ENCODE data around the gene PPFIA3. TPM values are rescaled to one million over a fixed set of nuclear protein-coding genes. Genes with fewer than 3 reads are reported as not detected.

PPFIA3 gene
- 3.4 and 3.9 TPM in 2 replicates for total RNA-seq

DNA sequence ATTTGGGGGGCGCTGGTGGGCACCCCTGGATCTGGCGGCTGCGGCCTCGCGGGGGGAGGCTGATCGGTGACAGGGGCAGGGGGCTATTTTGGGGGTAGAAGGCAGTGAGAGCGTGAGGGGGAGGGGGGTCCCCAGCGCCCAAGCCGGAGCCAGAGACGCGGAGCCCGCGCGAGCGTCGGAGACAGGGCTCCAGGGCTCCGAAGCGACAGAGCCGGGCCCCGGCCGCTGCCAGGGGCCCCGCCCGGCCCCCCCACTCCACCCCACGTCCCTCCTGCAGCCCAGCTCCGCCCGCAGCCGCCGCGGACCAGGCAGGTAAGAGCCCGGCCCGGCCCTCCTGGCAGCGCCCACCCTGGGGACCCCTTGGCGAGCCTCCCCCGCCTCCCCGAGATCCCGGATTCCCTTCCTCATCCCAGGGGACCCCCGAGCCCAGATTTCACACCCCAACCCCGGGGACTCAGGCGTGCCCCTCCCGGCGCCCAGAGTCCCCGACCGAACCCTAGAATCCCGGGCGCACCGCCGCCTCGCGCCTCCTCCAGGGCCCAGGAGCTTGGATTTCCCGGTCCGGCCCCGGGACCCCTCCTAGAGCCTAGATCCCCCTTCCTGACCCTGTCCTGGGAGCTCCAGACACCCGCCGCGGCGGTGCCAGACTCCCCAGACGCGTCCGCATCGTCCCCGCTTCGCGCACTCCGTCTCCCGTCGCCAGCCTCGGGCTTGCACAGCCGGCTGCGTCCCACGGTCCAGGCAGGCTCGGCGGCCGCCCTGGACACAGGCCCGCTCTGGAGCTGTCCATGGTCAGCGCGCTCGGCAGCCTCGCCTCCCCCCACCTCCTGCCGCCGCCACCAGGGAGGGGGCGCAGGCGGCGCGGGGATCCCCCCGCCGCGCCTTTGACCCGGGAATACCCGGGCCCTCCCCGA is at the start of gene PPFIA3:
Gene PPFIA3, plus strand, starts transcription at position 134 of the 914 bp plus-strand sequence. CDS start 8,330 bp downstream, outside the sequence.

DNA sequence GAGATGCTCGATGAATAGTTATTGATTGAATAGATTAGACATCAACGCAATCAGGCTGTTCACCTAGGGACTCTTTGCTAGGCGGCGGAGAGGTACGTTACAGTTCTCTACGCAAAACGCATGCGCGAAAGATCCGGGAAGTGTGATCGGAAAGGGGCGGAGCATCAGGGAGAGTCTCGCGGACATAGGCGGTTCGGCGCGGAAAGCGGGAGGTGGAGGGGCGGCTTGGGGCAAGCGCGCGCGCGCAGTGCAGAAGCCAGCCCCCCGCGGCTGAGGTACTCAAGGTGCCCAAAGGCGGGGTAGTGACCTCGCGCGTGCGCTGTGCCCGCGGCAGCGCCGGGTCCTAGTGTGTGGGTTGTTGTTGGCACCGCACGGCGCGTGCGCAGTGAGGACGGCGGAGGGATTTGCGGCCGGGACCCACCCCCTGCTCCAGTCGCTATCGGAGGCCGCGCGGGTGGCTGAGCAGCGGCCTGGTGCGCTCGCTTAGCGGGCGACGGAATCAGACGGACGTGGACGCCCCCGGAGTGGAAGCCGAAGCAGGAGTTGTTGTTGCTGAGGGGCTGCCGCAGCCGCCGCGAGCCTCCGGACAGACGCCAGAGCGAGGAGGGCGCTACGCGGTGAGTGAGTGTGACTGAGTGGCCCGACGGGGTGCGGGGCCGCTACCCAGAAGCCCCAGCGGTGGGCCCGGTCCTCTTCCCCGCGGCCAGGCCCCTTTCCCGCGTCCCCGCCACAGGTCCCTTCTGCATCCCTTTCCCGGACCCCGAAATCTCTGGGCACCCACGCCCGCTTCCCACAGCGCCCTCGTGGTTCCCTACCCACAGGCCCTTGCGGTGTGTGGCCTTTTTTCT is 34.1 kb upstream of the PPFIA3 start, which contains the start of gene SNRNP70:
Gene SNRNP70, plus strand, starts transcription at position 432 of the 848 bp plus-strand sequence. CDS start 964 bp downstream, outside the sequence.

DNA sequence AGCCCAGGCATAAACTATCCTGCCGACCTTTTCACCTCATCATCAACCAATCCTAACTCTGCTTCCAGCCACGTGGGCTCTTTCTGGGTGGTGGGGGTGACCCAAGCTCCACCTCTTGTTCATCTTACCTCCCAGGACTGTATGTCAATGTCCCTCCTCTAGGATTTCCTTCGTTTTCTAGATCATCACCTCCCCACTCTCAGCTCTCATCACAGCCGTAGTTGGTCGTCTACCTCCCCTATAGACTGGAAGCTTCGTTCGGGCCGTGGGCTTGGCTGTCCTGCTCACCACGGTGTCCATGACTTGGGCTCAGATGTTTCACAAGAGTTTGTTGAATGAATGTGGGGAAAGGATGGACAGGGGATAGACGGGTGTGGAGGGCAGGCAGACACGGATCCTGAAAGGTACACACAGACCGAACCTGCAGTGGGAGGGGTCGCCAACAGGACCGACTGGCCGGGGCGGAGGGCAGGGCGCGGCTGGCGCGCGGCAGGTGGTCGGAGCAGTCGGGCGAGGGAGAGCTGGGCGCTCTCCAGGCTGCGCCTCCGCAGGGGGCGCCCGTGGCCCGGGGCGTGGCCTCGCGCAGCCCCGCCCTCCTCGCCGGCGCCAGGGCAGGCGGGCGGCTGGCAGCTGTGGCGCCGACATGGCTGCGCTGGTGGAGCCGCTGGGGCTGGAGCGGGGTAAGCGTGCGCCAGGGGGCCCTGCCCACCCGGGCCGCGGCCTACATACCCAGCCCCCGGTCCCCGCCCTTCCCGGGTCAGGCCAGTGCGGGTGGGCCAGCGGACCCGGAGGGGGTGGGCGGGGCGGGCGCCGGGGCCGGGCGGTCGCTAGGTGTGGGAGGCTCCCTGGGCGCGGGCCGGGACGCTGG is 5.3 kb upstream of the PPFIA3 start, which contains the start of gene LIN7B:
Gene LIN7B, plus strand, starts transcription at position 609 of the 868 bp plus-strand sequence. Its CDS starts 35 bp downstream, at position 644.

DNA sequence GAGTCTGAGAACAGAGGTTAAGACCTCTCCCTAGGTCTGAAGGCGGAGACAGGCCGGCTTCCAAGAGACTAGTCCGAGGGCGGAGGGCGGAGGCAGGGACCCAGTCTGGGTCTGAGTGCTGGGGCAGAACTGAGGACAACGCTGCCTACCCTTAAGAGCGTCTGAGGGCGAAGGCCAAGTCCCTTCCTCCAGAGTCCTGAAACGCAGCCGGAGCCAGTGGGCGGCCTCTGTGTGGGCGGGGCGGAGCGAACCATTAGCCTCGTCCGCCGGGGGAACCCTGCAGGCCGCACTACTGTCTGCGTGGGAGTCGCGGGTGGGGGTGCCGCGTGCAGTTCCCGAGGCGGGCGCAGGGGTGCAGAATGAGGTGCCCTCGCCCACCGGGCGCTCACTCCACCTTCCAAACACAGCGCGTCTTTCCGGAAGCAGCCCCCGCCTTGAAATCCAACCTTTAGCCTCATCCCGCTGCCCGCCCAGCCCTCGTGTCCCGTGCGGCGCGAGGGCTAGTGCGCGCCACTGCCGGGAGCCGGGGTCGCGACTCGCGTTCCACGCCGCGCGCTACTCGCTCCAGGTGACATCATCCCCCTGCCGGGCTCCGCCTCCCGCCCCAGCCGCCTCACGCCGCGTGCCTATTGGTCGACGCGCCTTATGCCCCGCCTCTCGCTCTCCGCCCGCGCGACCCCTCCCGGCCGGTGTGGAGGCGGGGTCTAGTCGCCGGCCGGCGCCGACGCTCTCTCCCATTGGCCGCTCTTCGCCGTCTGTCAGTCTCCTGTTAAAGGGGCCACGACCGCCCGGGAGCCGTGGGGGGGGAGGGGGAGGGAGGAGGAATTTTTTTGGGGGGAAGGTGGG is 556 bp upstream of the PPFIA3 start, which contains the start of gene C19orf73:
Gene C19orf73, minus strand, starts transcription at position 579 of the 846 bp plus-strand sequence. Its CDS starts 121 bp downstream, at position 458.

DNA sequence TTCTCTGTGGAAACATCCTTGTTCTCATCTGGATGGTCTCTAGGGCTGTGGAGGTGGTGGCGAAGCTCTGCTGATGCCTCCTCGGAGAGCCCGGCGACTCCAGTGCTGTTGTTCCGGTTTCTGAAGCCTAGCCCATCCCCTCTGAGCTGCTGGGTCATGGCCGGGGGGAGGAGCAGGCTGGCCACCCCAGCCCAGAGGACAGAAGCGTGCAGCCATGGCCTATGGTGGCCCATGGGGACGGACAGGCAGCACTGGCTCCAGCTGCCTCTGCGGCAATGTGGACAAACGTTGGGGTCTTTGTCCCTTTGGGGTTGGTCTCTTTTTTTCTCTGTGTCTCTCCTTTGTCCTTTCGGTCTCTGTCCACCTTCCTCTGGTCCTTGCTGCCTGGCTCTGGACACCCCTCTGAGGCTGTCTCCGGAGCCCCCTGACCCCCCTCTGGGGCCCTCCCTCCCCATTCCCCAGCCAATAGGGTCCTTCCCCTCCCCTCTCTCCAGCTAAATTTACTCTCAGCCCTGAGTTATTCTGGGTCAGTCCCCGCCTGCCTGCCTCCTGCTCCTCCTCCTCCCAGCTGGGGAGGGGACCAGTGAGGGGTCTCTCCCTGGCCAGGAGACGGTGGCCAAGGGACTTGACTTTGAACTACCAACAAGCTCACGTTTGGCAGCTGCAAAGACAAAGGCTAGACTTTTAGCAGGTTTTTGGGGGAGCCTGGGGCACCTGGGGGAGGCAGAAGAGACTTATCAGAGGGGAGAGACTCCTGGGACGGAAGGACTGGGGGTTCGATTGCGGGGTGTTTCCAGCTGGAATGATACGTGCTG is 35.9 kb downstream of the PPFIA3 start, which contains the start of gene HRC:
Gene HRC, minus strand, starts transcription at position 392 of the 815 bp plus-strand sequence. Its CDS starts 159 bp downstream, at position 233.

DNA sequence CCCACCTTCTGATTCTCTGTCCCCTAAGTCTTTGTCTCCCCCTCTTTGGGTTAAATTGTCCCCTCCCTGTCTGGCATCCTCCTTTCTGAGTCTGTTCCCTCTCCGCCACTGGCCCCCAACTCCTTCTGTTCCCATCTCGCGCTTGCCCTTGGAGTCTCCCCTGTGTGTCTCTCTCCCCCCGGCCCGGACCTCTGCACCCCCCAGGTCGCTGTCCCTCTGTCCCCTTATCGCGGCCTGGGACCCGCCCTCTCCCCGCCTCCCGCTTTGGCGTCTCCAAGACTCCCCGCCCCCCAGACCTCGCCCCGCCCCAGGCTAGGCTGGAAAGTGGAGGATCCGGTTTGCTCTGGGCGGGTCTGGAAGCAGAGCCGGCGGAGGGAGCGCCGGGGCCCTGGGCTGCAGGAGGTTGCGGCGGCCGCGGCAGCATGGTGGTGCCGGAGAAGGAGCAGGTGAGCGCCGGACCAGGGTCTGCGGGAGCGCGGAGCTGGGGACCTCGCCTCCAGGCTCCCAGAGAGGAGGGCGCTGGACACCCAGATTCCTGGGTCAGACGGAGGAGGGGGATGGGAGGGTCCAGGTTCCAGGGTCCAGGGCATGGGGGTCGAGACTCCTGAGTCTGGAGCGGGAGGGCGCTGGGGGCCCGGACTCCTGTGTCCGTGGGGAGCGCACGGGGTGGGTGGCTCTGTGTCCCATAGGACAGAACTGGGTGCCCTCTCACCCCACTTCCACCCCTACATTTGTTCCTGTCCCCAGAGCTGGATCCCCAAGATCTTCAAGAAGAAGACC is 38.3 kb downstream of the PPFIA3 start, which contains the start of gene TRPM4:
Gene TRPM4, plus strand, starts transcription at position 348 of the 780 bp plus-strand sequence. Its CDS starts 75 bp downstream, at position 423.

Other genes with a start within 250 kb of the PPFIA3 start
- 77.9 and 85.9 TPM in 2 replicates for gene PPP1R15A, start 247.1 kb upstream of the PPFIA3 start, total RNA-seq
- gene TULP2, start 220.8 kb upstream of the PPFIA3 start, total RNA-seq, result not detected in 2 replicates
- 222 and 225 TPM in 2 replicates for gene NUCB1, start 219.2 kb upstream of the PPFIA3 start, total RNA-seq
- not detected in 2 replicates for gene DHDH, start 185.8 kb upstream of the PPFIA3 start, total RNA-seq
- gene BAX, start 164.7 kb upstream of the PPFIA3 start, total RNA-seq, result 183 and 190 TPM in 2 replicates
- gene FTL, start 154.2 kb upstream of the PPFIA3 start, total RNA-seq, result 3,431 and 3,702 TPM in 2 replicates
- 34.5 and 35.0 TPM in 2 replicates for gene GYS1, start 126.2 kb upstream of the PPFIA3 start, total RNA-seq
- gene RUVBL2, start 125.7 kb upstream of the PPFIA3 start, total RNA-seq, result 231 and 259 TPM in 2 replicates
- not detected in 2 replicates for gene LHB, start 102.5 kb upstream of the PPFIA3 start, total RNA-seq
- not detected in 2 replicates for gene CGB3, start 95.2 kb upstream of the PPFIA3 start, total RNA-seq
- gene CGB2, start 87.7 kb upstream of the PPFIA3 start, total RNA-seq, result not detected in 2 replicates
- gene CGB1, start 82.6 kb upstream of the PPFIA3 start, total RNA-seq, result not detected in 2 replicates
- gene CGB5, start 75.7 kb upstream of the PPFIA3 start, total RNA-seq, result not detected in 2 replicates
- not detected in 2 replicates for gene CGB8, start 70.4 kb upstream of the PPFIA3 start, total RNA-seq
- 0.53 TPM in 1 of 2 replicates, not detected in the other for gene CGB7, start 61.8 kb upstream of the PPFIA3 start, total RNA-seq
- not detected in 2 replicates for gene NTF4, start 54.7 kb upstream of the PPFIA3 start, total RNA-seq
- not detected in 2 replicates for gene KCNA7, start 46.8 kb upstream of the PPFIA3 start, total RNA-seq
- 173 and 204 TPM in 2 replicates for gene SNRNP70, start 34.1 kb upstream of the PPFIA3 start, total RNA-seq
- 4.9 and 5.3 TPM in 2 replicates for gene LIN7B, start 5.2 kb upstream of the PPFIA3 start, total RNA-seq
- gene C19orf73, start 401 bp upstream of the PPFIA3 start, total RNA-seq, result 2.1 and 3.3 TPM in 2 replicates
- gene HRC, start 35.9 kb downstream of the PPFIA3 start, total RNA-seq, result not detected in 2 replicates
- gene TRPM4, start 38.2 kb downstream of the PPFIA3 start, total RNA-seq, result 19.6 and 25.9 TPM in 2 replicates
- 0.07 and 0.10 TPM in 2 replicates for gene SLC6A16, start 205.6 kb downstream of the PPFIA3 start, total RNA-seq
- not detected in 2 replicates for gene CD37, start 215.9 kb downstream of the PPFIA3 start, total RNA-seq
- 56.6 and 65.2 TPM in 2 replicates for gene TEAD2, start 242.9 kb downstream of the PPFIA3 start, total RNA-seq
- not detected in 2 replicates for gene DKKL1, start 244.3 kb downstream of the PPFIA3 start, total RNA-seq